IPS-18c (cell line): ENCODE data around the gene PPARA.

Experiments
- H3K4me3 ChIP-seq: 2 replicates; pipeline ENCODE4 v1.7.0; 2013; ENCODE audit warnings: low read depth, mild to moderate bottlenecking, low read length, moderate library complexity; ENCODE audit not compliant: insufficient read depth
- H3K9me3 ChIP-seq: one replicate; pipeline ENCODE4 v1.6.1; 2013; ENCODE audit warnings: mild to moderate bottlenecking, low read length, moderate library complexity; ENCODE audit not compliant: control insufficient read depth, insufficient read depth

The PPARA gene

DNA sequence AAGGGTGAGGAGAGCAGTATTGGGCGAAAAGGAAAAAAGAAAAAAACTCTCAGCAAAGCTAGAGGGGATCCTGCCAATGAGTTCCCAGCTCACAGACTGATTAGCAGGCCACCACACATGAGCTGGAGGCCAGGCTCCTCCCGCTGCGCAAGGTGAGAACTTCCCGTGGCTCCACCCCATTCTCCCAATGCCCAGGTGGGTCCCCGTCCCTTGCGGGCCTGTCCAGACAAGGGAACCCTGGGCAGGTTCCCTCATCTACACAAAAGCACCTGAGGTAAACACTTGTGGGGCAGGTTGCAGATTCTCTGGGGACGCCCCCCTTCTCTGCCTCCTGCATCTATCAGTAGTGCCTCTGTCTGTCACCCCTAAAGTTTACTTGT lies 53.3 kb downstream of the PPARA start:
- Histone ChIP-seq H3K4me3 (no peak overlapping the region), H3K9me3 (peaks cover 4% of the 10 kb centered on the region)

DNA sequence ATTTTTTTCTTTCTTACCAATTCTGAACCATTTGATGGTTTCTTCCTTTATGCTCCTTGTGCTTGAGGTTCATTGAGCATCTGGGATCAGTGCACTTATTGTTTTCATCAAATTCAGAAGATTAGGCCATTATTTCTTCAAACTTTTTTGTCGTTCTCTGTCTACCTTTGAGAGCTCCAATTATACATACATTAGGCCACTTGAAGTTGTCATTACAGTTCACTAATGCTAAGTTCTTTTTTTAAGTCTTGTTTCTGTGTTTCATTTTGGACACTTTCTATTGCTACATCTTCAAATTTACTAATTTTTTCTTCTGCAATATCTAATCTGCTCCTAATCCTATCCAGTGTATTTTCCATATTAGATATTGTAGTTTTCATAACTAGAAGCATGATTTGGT lies 58.9 kb downstream of the PPARA start:
- H3K9me3 ChIP-seq: peaks cover 6% of the 10 kb centered on the region
- H3K4me3 ChIP-seq: no peak overlapping the region

DNA sequence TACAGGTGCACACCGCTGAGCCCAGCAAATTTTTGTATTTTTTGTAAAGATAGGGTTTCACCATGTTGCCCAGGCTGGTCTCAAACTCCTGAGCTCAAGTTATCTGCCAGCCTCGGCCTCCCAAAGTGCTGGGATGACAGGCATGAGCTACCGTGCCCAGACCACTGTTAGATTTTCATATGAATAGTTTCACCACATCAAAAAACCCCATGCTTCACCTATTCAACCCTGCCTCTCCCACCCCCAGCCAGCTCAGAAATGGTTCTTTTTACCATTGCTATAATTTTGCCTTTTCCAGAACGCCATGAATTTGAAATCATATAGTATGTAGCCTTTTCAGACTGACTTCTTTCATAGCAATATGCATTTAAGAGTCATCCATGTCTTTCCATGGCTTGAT lies 61.9 kb downstream of the PPARA start:
- peaks cover 6% of the 10 kb centered on the region for H3K9me3 ChIP-seq
- H3K4me3 ChIP-seq: no peak overlapping the region

DNA sequence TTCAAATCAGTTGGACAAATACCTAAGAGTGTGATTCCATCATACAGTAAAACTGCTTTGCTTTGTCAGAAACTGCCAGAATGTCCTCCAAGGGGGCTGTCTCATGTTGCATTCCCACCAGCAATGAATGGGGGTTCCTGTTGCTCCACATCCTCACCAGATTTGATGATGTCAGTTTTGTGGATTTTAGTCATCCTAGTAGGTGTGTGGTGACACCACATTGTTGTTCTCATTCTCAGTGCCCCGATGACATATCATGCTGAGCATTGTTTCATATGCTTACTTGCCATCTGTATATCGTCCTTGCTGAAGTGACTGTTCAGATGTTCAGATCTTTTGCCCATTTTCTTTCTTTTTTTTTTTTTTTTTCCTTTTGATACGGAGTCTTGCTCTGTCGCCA lies 62.7 kb downstream of the PPARA start:
- Histone ChIP-seq H3K9me3 (peaks cover 6% of the 10 kb centered on the region), H3K4me3 (no peak overlapping the region)

DNA sequence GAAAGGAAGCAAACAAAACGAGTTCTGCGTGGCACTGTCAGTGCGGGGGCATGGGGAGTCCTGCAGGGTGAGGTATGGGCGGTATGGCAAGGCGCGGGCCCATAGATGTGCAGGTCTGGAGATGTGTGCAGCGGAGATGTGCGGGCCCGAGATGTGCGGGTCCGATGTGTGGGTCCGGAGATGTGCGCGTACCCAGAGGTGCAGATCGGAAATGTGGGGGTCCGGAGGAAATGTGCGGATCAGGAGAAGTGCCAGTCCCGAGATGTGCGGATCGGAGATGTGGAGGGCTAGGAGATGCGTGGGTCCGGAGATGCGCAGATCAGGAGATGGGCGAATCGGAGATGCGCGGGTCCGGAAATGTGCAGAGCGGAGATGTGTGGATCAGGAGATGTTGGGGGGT lies 63.8 kb downstream of the PPARA start:
- H3K4me3 ChIP-seq: no peak overlapping the region
- H3K9me3 ChIP-seq: peaks cover 2% of the 10 kb centered on the region

DNA sequence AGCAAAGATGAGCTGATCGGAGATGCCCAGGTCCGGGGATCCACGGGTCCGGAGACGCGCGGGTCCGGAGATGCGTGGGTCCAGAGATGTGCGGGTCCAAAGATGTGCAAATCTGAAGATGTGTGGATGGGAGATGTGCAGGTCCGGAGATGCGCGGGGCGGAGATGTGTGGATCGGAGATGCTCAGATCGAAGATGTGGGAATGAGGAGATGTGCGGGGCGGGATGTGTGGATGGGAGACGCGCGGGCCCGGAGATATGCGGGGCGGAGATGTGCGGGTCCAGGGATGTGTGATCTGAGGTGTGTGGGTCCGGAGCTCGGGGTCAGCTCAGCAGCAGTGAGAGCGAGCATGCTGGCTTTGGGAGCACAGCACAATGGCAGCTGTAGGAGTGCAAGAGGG lies 64.3 kb downstream of the PPARA start:
- H3K9me3 ChIP-seq: peaks cover 2% of the 10 kb centered on the region
- no peak overlapping the region for H3K4me3 ChIP-seq

- no peak overlapping the region for H3K4me3 ChIP-seq
- H3K9me3 ChIP-seq: no peaks in the 10 kb centered on the region
Measured at GRCh38 chr22:46219636-46220035, 69.3 kb downstream of the PPARA start.

GRCh38 chr22:46220921-46221320 lies 70.6 kb downstream of the PPARA start:
- Histone ChIP-seq H3K9me3 (no peaks in the 10 kb centered on the region), H3K4me3 (no peak overlapping the region)

- Histone ChIP-seq H3K9me3 (no peaks in the 10 kb centered on the region), H3K4me3 (no peak overlapping the region)
Measured at GRCh38 chr22:46224044-46224897, 73.9 kb downstream of the PPARA start.

GRCh38 chr22:46224898-46225290 lies 74.6 kb downstream of the PPARA start:
- Histone ChIP-seq H3K9me3 (no peaks in the 10 kb centered on the region), H3K4me3 (no peak overlapping the region)

DNA sequence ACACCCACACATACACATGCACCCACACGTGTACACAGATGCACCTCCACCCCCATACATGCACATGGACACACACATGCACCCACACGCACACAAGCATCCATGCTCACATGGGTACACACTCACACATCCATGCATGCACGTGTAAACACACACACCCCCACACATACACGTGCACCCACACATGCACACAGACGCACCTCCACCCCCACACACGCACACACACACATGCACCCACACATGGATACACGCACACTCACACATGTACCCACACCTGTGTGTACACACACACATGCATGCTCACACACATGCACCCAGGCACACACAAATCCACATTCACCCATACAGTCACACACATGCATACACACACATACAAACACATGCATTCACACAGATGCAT lies 75.3 kb downstream of the PPARA start:
- no peaks in the 10 kb centered on the region for H3K9me3 ChIP-seq
- no peak overlapping the region for H3K4me3 ChIP-seq

DNA sequence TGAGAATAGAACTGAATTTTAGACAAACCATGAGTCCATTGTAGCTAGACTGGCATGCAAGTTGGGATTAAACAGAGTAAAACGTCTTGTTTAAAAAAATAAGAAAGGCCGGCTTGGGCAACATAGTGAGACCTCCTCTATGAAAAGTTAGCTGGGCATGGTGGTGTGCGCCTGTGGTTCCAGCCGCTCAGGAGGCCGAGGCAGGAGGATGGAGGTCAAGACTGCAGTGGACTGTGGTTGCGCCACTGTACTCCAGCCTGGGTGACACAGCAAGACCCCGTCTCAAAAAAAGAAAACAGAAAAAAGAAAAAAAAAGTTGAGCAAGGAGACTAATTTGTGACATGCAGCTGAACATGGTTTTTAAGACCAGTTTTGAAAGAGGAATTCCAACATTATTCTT lies 76.3 kb downstream of the PPARA start:
- Histone ChIP-seq H3K9me3 (peaks cover 1% of the 10 kb centered on the region), H3K4me3 (no peak overlapping the region)

- peaks cover 2% of the 10 kb centered on the region for H3K9me3 ChIP-seq
- no peak overlapping the region for H3K4me3 ChIP-seq
Measured at GRCh38 chr22:46229701-46230100, 79.4 kb downstream of the PPARA start.

GRCh38 chr22:46230262-46230901 lies 80.1 kb downstream of the PPARA start:
- H3K9me3 ChIP-seq: peaks cover 2% of the 10 kb centered on the region
- no peak overlapping the region for H3K4me3 ChIP-seq

GRCh38 chr22:46233231-46233630 lies 82.9 kb downstream of the PPARA start:
- Histone ChIP-seq H3K4me3 (no peak overlapping the region), H3K9me3 (peaks cover 2% of the 10 kb centered on the region)

GRCh38 chr22:46234969-46235368 lies 84.6 kb downstream of the PPARA start:
- Histone ChIP-seq H3K9me3 (peaks cover 2% of the 10 kb centered on the region), H3K4me3 (no peak overlapping the region)

GRCh38 chr22:46237453-46238124 lies 87.3 kb downstream of the PPARA start:
- H3K9me3 ChIP-seq: no peaks in the 10 kb centered on the region
- no peak overlapping the region for H3K4me3 ChIP-seq

GRCh38 chr22:46238541-46238940 lies 88.2 kb downstream of the PPARA start:
- no peaks in the 10 kb centered on the region for H3K9me3 ChIP-seq
- H3K4me3 ChIP-seq: no peak overlapping the region
